Raji (cell line): ENCODE results near the gene FAT1.

Experiments used
- POLR2A ChIP-seq: IDR thresholded peaks from 2 replicates; pipeline ENCODE4 v1.6.1; 2011; ENCODE audit warnings: low read depth, low read length, control low read depth; ENCODE audit not compliant: insufficient read depth

Gene FAT1

DNA sequence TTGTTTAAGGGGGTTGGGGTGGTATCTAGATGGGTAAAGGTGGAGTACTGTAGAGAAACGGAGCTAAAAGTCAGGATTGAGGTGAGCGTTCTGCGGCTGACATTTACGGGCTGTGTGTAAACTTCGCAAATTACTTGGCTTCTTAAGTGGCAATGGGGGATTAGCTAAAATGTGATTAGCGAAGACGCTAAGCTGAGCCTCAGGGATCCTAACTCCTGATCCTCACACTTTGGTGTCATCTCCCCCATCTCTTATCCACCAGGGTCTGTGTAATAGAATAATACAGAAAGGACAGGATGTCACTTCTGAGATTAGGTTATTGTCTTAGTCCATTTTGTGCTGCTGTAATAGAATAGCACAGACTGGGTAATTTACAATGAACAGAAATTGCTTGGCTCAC lies 10.6 kb upstream of the FAT1 start:
- no peak for TF ChIP-seq POLR2A

DNA sequence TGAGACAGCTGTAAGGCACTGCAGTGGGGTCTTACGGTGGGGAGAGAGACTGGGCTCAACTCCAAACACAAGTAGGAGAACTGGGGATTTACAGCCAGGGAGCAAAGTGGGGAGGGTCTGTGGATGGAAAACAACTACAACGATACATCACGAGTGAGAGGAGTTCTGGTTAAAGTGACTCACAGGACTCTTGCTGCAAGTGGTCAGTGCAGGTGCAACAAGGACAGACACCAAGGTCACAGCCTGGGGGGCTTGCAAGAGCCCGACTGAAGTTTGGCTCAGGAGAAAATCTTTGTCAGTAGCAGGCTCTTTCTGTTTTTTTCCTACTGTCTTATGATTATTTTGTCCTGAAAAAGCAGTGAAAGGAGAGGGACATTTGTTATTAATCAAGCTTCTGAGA lies 10.1 kb upstream of the FAT1 start:
- TF ChIP-seq POLR2A = no peak

GRCh38 chr4:186730621-186731020 lies 7.0 kb upstream of the FAT1 start:
- no peak for TF ChIP-seq POLR2A

GRCh38 chr4:186729856-186730255 lies 6.2 kb upstream of the FAT1 start:
- no peak for TF ChIP-seq POLR2A

GRCh38 chr4:186728631-186729271 lies 5.1 kb upstream of the FAT1 start:
- TF ChIP-seq POLR2A = no peak

- no peak for TF ChIP-seq POLR2A
Observed at GRCh38 chr4:186727977-186728519, 4.4 kb upstream of the FAT1 start.

DNA sequence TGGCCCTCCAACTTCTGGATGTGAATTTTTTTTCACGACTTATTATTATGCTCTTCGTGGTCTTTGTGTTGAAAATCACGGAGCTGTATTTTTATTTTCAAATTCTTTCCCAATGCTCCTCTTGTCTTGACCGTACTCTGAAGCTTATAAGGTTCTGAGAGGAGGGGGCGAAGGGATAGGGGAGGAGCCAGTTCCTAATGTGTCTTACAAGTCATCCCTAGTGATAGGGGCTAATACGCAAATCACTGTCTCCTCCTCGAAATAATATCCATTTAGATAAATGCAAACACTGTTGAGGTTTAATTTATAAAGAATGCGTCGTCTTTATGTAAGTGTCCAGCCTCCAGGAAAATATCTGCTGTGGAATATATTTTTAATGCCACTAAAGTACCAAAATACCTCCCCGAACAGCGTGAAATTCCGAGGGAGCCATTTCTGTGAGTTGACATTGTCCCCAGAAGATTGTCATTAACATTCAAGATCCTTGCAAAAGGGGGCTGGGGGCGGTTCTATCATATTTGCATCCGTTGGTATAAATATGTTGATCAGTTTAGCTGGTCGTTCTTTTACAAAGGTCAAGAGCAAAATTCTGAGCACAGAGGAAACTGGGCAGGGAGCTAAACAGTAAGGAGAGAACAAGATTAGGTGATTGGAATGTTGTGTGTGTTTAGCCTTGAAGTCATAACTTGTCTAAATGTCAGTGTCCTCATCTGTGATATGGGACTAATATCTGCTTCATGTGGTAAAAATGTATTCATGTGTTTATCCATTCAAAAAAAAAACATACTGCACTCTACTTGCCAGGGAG lies 3.7 kb upstream of the FAT1 start:
- no peak for TF ChIP-seq POLR2A

DNA sequence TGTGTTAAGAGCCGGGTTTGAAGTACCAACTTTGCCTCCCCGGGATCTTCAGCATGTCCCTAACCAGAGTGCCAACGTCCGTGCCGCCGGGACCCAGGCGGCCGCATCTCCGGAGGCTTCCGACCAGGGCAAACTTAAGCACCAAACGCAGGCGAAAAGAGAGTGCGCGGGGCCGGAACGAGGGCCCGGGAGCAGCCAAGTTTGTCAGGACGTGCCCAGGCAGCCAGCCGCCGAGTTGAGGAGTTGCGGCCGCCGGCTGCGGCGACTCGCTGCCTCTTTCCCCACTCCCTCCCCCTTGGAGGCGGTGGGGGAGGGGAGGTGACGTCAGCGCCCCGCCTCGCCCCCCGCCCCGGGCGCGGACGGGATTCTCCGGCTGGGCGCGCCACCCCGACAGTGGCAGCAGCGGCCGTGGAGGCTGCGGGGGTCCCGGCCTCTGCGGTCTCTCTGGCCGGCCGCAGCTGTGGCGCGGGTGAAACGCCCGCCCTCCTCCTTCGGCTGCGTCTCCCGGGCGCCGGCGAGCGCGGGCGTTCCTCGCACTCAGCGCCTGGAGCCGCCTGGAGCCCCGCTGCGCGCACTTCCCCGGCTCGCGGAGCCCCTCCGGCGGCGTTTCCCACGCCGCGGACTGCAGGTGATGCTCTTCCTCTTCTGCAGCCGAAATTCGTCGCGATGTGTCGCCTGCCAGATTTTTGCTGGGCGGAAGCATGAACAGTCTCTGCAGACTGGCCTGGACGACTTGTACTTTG lies 2.9 kb upstream of the FAT1 start:
- no peak for TF ChIP-seq POLR2A

DNA sequence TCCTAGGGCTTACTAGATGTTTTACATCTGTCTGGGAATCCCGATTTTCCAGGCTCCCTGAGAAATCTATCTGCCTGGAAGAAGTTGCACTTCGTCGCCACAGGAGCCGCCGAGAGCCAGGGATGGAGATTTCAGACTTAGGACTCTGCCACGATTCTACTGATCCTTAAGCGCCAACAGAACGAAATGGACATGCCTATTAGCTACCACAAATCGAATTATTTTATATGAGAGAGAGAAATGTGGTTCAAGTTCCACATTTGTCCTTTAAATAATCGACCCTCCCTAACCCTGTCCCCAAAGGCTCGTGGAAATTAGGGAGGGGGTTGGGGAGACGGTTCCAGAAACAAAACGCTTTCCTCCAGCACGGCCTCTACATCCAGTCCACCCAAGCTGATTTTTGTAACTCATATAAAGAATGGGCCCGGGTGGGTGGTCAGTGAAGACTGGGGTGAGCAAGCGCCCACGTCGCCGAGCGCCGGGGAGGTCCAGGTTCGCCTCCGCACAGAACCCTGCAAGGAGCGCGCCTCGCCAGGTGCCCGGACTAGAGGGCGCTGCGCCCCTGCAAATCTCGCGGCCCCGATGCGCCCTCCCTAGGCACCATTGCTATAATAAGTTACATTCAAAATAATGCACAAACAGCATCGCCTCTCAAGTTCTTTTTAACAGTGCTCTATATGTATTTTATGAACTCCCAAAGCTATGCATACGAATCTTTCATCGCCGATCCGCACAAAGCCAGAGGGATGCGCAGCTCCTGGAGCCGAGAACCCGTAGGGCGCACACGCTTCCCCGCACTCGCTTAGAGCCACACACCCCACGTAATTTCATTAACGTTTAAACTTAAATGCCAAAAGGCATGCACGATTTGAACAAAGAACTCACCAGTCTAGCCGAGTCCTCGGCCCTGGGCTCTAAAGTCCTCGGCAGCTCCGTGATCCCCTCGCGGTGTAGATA lies 2.1 kb upstream of the FAT1 start:
- TF ChIP-seq POLR2A = no peak

DNA sequence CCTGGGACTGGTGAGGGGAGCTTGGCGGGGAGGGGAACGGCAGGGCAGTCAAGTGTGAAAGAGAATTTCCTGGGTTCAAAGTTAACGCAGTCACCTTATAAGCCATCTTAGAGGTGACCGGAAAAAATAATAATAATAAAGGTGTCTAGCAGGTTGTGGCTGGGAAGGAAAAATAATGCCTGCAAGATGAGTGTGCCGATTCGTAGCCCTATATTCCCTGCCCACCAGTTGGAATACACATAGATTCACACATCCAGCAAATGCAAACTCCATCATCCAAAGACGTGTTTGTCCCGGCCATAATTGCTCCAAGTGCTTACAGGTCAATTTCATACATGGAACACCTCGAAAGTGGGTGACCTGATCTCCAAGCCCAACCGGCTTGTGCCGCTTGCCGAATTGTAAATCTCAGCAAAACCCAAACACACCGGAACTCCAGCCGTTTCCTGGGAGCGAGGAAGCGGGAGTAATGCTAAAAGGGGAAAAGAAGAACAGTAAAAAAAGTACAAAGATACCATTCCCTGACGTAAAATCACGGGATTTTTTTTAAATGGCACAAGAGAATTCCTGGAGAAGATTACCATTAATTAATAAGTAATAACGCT lies 1.3 kb upstream of the FAT1 start:
- TF ChIP-seq POLR2A = no peak

- TF ChIP-seq POLR2A = no peak
Observed at GRCh38 chr4:186724058-186724863, 605 bp upstream of the FAT1 start.

- no peak for TF ChIP-seq POLR2A
Observed at GRCh38 chr4:186722796-186723291, 812 bp downstream of the FAT1 start.
